MM.1S (cell line): ENCODE measurements around the gene RABL6.

ENCODE experiments used
- DNase-seq: peaks from one replicate; pipeline ENCODE4 v3.0.0-alpha.2; 2015
- H2AFZ ChIP-seq: fragments of 300-600 bp; sonication (generic); 2 replicates; pipeline ENCODE4 v1.6.0; 2016; ENCODE audit warnings: antibody characterized with exemption, low read length
- H3F3A ChIP-seq: fragments of 300-600 bp; sonication (generic); 2 replicates; pipeline ENCODE4 v1.6.1; 2016; ENCODE audit warnings: mild to moderate bottlenecking, antibody characterized with exemption, low read length, moderate library complexity, mixed read lengths; ENCODE audit not compliant: insufficient read depth
- H3K27ac ChIP-seq: fragments of 300-600 bp; sonication (generic); 2 replicates; pipeline ENCODE4 v1.5.1; 2016; ENCODE audit warnings: mild to moderate bottlenecking, low read length
- H3K27me3 ChIP-seq: fragments of 300-600 bp; sonication (generic); replicated peaks from 2 replicates; pipeline ENCODE4 v1.6.0; 2016; ENCODE audit warnings: low read length; ENCODE audit not compliant: insufficient read depth
- H3K36me3 ChIP-seq: fragments of 300-600 bp; sonication (generic); replicated peaks from 2 replicates; pipeline ENCODE4 v1.6.1; 2016; ENCODE audit warnings: mild to moderate bottlenecking, low read length, mixed read lengths; ENCODE audit not compliant: insufficient read depth
- H3K4me1 ChIP-seq: fragments of 300-600 bp; sonication (generic); 2 replicates; pipeline ENCODE4 v1.6.1; 2016; ENCODE audit warnings: low read length, mixed read lengths
- H3K4me2 ChIP-seq: fragments of 300-600 bp; sonication (generic); 2 replicates; pipeline ENCODE4 v1.6.0; 2016; ENCODE audit warnings: low read depth, low read length
- H3K4me3 ChIP-seq: fragments of 300-600 bp; sonication (generic); 2 replicates; pipeline ENCODE4 v1.5.1; 2016; ENCODE audit warnings: low read length, mixed read lengths
- H3K79me2 ChIP-seq: fragments of 300-600 bp; sonication (generic); 2 replicates; pipeline ENCODE4 v1.6.1; 2016; ENCODE audit warnings: mixed run types, low read length, mixed read lengths
- H3K9ac ChIP-seq: fragments of 300-600 bp; sonication (generic); 2 replicates; pipeline ENCODE4 v1.6.1; 2016; ENCODE audit warnings: low read length, mixed read lengths
- H3K9me2 ChIP-seq: fragments of 300-600 bp; sonication (generic); replicated peaks from 2 replicates; pipeline ENCODE4 v1.6.1; 2016; ENCODE audit warnings: mild to moderate bottlenecking, low read length, mixed read lengths; ENCODE audit not compliant: insufficient read depth
- H3K9me3 ChIP-seq: fragments of 300-600 bp; sonication (generic); replicated peaks from 2 replicates; pipeline ENCODE4 v1.6.1; 2016; ENCODE audit warnings: mild to moderate bottlenecking, low read length, mixed read lengths; ENCODE audit not compliant: insufficient read depth
- H4K20me1 ChIP-seq: fragments of 300-600 bp; sonication (generic); 2 replicates; pipeline ENCODE4 v1.6.1; 2016; ENCODE audit warnings: mild to moderate bottlenecking, low read length, moderate library complexity, mixed read lengths; ENCODE audit not compliant: insufficient read depth
- EZH2 ChIP-seq: fragments of 300-600 bp; sonication (generic); optimal IDR thresholded peaks from 2 replicates; pipeline ENCODE3; 2017; ENCODE audit warnings: low read depth, mild to moderate bottlenecking, antibody characterized with exemption, low read length, mixed read lengths
- EZH2phosphoT487 ChIP-seq: fragments of 300-600 bp; sonication (generic); IDR thresholded peaks from 2 replicates; pipeline ENCODE4 v1.6.1; 2018; ENCODE audit warnings: antibody characterized with exemption, low read length
- TF ChIP-seq, protein P1 (sequence below): fragments of 300-600 bp; sonication (generic); IDR thresholded peaks from 2 replicates; pipeline ENCODE4 v1.5.1; 2016; ENCODE audit warnings: antibody characterized with exemption, low read length, mixed read lengths

Gene RABL6

GRCh38 chr9:136793086-136793946 lies 14.4 kb upstream of the RABL6 start:
- H3K79me2 ChIP-seq: peaks cover 18% of the 10 kb centered on the region
- H3K4me2 ChIP-seq: no peak overlapping the region
- H3K4me3 ChIP-seq: no peak overlapping the region
- no peaks in the 10 kb centered on the region for H3K27me3 ChIP-seq
- TF ChIP-seq EZH2phosphoT487: no peak
- TF ChIP-seq, protein P1, sequence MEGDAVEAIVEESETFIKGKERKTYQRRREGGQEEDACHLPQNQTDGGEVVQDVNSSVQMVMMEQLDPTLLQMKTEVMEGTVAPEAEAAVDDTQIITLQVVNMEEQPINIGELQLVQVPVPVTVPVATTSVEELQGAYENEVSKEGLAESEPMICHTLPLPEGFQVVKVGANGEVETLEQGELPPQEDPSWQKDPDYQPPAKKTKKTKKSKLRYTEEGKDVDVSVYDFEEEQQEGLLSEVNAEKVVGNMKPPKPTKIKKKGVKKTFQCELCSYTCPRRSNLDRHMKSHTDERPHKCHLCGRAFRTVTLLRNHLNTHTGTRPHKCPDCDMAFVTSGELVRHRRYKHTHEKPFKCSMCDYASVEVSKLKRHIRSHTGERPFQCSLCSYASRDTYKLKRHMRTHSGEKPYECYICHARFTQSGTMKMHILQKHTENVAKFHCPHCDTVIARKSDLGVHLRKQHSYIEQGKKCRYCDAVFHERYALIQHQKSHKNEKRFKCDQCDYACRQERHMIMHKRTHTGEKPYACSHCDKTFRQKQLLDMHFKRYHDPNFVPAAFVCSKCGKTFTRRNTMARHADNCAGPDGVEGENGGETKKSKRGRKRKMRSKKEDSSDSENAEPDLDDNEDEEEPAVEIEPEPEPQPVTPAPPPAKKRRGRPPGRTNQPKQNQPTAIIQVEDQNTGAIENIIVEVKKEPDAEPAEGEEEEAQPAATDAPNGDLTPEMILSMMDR: no peak
- no peak for TF ChIP-seq EZH2
- H3K9me3 ChIP-seq: no peaks in the 10 kb centered on the region
- H3K27ac ChIP-seq: no peak overlapping the region
- DNase-seq: no peak
- no peaks in the 10 kb centered on the region for H3K36me3 ChIP-seq
- no peaks in the 10 kb centered on the region for H3K9me2 ChIP-seq
- no peak overlapping the region for H3K9ac ChIP-seq
- H2AFZ ChIP-seq: no peak overlapping the region
- peaks cover 22% of the 10 kb centered on the region for H3K4me1 ChIP-seq
- H4K20me1 ChIP-seq: no peaks in the 10 kb centered on the region
- H3F3A ChIP-seq: peaks cover 11% of the 10 kb centered on the region; the same call in 1 of the 2 replicates

DNA sequence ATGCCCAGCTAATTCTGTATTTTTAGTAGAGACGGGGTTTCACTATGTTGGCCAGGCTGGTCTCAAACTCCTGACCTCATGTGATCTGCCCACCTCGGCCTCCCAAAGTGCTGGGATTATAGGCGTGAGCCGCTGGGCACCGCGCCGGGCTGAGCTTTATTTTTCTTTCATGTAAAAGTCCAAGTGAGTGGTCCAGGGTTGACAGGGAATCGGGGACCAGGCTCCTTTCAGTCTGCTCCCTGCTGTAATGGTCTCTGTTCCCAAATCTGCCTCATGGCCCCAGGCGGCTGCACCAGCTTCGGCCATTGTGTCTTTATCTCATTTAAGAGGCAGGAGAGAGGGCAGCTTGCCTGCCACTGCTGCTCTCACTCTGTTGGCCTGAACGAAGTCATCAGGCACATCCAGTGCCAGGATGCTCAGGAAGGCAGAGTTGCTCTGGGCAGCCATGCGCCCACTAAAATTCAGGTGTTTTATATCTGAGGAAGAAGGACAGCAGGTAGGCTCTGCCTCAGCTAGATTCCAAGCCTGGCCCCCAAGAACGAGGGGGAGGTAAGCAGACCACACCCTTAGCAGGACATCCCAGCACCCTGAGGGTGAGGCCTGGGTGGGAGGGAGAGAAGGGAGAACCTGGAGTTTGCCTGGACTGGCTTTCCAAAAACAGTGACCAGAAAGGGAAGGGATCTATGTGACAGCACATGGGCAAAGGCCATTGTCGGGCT lies 13.3 kb upstream of the RABL6 start:
- Histone ChIP-seq H3K4me1 (peaks cover 23% of the 10 kb centered on the region), H4K20me1 (no peaks in the 10 kb centered on the region), H3K27ac (no peak overlapping the region), H3K9me2 (no peaks in the 10 kb centered on the region), H3K36me3 (no peaks in the 10 kb centered on the region), H3K79me2 (peaks cover 18% of the 10 kb centered on the region), H3K9ac (no peak overlapping the region), H3K4me2 (no peak overlapping the region), H3K9me3 (no peaks in the 10 kb centered on the region), H3K4me3 (no peak overlapping the region), H3K27me3 (no peaks in the 10 kb centered on the region; the same call in 1 of the 2 replicates), H2AFZ (no peak overlapping the region), H3F3A (peaks cover 11% of the 10 kb centered on the region; the same call in 1 of the 2 replicates)
- no peak for DNase-seq
- TF ChIP-seq, protein P1: no peak
- TF ChIP-seq EZH2 (no peak), EZH2phosphoT487 (no peak)

GRCh38 chr9:136795000-136795348 lies 12.8 kb upstream of the RABL6 start:
- H3K36me3 ChIP-seq: no peaks in the 10 kb centered on the region
- no peak overlapping the region for H3K9ac ChIP-seq
- peaks cover 27% of the 10 kb centered on the region for H3K4me1 ChIP-seq
- no peaks in the 10 kb centered on the region for H4K20me1 ChIP-seq
- peaks cover 18% of the 10 kb centered on the region for H3K79me2 ChIP-seq
- H3K4me3 ChIP-seq: no peak overlapping the region
- no peaks in the 10 kb centered on the region; the same call in 1 of the 2 replicates for H3K27me3 ChIP-seq
- peaks cover 11% of the 10 kb centered on the region; the same call in 1 of the 2 replicates for H3F3A ChIP-seq
- no peak overlapping the region for H3K27ac ChIP-seq
- no peak overlapping the region for H3K4me2 ChIP-seq
- no peak for DNase-seq
- TF ChIP-seq EZH2 (no peak), EZH2phosphoT487 (no peak)
- TF ChIP-seq, protein P1: no peak
- H3K9me2 ChIP-seq: no peaks in the 10 kb centered on the region
- H3K9me3 ChIP-seq: no peaks in the 10 kb centered on the region
- no peak overlapping the region for H2AFZ ChIP-seq
